HG02852 (cell line): ENCODE results near the gene NPRL2.

Experiments
- ATAC-seq: cut with Tn5 transposase; IDR thresholded peaks from one replicate; pipeline ENCODE4 v1.9.1; 2021; ENCODE audit warnings: mild to moderate bottlenecking, moderate library complexity; ENCODE audit not compliant: unreplicated experiment

Gene NPRL2

DNA sequence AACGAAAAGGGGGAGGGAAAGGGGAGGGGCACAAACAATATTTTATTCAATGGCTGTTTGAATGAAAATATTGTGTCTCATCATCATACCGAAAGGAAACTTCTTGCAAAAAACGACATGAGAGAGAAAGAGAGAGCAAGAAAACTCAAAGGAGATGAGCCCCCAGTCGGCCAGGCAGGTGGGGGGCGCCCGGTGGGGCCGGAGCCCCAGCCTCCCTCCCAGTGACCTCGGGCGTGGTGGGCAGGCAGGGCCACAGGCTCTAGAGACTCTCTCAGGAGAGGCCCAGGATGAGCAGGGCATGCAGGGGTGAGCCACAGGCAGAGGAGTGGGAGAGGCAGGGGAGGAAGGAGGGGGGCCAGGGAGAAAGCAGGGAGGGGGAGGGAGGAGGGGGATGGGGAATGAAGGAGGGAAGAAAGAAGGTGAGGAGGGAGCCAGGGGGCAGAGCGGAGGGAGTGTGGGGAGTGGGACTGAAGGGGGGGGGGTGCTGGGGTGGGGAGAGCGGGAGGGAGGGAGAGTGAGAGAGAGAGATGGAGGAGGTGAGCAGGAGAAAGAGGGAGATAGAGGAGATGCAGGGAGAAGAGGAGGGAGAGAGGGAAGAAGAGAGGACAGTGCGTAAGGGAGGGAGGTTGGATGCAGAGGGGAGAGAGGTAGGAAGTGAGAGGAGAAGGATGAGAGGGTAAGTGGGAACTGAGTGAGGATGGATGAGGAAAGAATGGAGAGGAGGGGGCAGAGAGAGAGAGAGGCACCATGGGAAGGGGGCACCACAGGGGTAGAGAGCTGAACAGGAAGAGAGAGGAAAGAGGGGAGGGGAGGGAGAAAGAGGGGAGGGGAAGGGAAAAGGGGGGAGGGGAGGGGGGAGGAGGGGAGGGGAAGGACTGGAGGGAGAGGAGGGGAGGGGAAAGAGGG, 22.8 kb upstream of the NPRL2 start:
- ATAC-seq, result no peak

DNA sequence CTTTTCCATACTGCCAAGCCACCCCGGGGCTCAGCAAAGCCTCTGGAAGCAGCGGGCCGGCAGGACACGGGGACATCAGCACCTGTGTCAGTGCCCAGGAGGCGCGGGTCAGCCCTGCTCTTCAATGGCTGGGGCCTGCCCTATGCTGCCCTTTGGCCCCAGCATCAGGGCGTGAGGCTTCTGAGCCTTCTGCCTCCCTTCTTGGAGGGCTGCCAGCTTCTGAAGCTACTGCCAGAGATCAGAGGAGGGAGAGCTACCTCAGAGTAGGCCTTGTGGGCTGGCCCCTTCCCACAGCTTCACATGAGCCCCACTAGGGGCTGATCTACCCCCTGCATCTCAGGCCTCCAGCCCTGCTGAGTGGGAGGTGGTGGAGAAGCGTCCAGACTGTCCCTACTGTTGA, 21.8 kb upstream of the NPRL2 start:
- ATAC-seq, result no peak

DNA sequence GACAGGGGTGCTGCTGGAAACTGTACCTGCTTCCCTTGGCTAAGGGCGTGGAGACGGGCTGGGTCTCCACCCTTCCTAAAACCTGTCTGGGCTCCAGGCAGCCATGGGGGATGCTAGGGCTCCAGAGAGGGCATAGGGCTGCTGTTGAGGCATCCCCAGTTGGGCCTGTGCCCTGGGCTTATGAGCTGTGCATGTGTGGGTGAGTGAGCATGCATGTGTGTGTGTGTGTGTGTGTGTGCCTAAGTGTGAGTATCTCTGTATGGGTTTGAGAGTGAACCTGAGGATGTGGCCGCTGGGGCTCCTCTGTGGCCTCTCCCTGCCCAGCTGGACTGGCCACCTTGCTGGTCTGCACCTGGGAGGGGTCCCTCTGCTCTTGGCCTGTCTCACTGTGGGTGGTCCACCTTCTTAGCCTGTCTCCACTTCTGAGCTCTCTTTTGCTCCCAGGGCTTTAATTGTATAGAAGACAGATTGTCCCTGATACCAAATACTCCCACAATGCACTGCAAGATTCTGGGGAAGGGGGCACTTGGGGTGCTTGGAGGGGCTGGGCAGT, 20.6 kb upstream of the NPRL2 start:
- no peak for ATAC-seq

DNA sequence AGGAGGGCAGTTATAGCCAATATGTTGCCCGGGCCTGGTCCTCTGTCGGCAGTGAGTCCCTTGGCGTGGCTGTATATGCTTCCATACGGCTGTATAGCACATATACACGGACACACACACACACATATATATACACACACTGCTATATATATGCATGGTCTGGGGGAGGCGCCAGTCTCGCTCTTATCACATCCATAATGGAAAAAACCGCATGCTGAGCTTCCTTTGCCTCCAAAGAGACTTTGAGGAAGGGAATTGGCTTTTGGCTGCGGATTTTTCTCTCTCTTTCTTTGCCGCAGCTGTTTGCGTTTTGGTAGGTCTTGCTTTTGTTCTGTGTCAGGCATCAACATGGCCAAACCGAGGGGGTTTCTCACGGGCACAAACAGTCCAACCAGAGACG, 20.0 kb upstream of the NPRL2 start:
- ATAC-seq, result no peak

DNA sequence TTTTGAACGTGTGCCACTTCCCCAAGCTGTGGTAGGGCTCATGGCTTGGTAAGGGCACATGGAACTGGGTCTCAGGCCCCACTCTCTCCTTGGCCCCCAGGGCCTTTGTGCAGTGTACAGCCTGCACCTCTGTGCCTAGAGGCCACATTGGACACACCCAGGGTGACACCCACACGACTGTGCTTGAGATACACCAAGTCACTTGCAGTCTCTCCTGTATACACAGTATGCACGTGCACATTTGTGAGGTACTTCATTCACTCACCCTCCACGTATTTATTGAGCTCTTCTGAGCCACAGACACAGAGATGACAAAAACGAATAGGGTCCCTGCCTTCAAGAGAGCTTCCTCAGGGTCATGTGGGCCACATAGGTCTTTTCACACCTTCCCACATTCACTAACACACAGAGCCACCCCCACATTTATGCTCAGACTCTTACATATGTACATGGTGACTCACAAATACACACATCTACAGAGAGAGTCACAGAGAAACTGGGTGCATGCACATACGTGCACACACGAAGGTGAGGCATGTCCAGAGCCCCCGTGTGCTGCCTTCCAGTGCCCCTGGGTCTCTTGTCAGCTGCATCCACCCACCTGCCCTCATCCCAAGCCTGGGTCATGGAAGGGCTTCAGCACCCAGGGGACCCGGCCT, 18.6 kb upstream of the NPRL2 start:
- ATAC-seq, result no peak

DNA sequence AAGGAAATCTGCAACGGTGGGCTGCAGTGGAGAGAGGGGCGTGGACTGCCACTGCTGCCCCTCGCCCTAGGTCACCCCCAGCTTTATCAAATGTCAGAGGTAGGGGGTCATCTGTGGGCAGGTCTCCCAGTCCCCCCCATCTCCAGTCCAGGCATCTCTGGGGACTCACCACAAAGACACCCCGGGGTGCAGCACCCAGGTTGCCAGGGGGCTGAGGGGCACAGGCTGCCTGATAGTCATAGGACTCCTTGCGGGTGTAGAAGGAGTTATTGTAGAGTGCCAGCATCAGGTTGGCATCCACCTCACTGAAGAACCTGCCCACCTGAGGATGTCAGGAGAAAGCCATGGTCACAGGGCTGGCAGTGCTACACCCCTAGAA, 15.3 kb upstream of the NPRL2 start:
- no peak for ATAC-seq

DNA sequence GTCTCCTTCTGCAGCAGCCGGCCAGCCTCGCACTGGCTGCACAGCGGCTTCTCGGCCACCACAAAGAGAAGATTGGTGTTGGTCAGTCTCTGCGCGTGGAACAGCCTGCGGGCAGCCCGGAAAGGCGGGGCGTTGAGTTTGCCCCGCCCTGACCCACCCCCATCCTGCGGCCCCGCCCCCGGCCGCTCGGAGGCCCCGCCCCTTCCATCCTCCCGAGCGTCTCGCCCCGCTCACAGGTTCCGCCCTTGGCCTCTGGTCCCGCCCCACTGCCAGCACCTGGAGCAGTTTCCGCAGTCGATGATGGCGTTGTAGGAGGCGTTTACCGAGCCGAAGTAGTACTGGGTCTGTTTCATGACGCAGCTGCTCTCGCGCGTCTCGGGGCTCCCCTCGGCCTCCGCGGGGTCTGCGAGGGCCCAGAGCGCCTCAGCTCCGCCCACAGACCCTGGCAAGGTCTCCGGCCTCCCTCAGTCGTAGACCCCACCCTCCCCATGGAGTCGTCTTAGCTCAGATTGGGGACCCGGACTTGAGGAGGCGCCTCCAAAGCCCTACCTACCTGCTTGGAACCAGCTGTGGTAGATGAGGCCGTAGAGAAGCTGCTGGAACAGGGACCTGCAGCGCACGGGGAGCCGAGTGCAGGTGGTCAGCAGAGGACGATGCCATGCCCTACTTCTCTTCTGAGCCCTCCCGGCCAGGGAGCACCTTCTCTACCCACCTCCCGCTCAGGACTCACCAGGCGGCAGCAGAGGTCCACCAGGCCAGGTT, 14.7 kb upstream of the NPRL2 start:
- ATAC-seq, result peak; percentile 88

DNA sequence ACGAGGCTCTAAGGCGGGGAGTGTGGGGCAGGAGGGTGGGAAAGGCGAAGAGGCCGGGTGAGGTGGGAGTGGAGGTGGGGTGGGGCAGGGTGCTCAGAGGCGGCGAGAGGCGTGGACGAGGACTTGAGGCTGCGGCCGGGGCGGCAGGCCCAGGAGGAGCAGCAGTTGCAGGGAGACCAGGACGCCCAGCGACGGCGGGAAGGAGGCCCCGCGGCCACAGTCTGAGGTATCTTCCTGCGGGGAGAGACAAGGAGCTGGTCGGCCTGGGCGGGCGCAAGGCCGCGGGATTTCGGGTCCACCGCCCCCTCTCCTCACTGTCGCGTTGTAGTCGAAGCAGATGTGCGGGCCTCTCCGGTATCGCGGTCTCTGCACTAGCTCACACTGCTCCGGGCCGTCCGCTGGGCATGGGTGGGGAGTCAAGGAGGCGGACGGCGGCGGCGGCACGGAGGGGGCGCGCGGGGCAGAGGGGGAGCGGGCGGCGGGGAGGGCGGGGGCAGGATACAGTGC, 14.1 kb upstream of the NPRL2 start:
- peak; percentile 11 for ATAC-seq

DNA sequence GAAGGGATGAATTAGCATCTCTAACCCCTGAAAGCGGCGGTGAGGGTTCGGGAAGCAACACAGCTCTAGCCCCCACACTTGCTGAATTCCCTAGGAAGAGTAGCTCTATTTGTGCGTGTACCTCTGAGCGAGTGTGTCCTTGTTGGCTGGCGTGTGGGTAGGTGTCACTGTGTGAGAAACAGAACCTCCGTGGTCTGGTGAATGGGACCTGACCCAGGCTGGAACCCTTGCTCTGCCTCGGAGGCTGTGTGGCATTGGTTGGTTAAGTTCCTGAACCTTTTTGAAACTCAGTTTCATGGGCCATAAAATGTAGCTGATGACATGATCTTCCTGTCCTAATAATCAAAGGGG, 9.2 kb upstream of the NPRL2 start:
- peak; percentile 14 for ATAC-seq

DNA sequence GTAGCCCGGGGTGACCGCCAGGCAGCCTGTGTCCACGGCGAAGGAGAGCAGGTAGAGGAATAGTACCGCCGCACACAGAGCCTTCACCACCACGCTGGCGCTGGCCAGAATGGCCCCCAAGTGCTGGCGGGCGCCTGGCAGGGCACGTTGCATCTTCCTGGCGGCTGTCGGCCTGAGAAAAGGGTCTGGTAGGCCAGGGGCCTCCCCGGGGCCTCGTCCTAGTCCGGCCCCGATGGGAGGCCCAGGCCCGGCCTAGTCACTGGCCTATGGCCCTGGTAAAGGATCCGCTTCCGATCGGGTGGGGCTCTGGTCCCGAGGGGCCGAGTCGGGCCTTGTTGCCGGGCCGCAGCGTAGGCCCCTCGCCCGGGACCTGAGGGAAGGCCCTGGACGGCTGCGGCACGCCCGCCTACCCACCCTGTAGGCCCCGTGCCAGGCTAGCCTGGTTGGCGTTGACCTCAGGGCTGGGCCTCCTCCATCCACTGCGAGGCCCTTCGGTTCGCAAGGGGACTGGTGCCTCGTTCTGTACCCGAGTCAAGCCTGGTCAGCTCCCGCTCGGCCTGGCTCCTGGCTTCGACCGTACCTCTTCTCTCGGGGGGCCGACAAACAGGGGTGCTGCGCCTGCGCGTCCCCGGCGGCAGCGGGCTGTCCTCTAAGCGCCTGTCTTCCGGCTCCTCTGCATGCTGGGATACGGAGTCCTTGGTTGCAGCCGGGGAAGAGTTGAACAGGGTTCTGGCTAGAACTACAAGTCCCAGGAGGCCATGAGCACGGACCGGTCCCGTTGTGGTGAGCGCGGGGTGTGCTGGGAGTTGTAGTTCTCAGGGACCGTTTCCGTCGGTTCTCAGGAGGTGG, 8.6 kb upstream of the NPRL2 start, which contains the start of gene TMEM115:
Gene TMEM115, minus strand, starts transcription at position 611 of the 849 bp plus-strand sequence. Its CDS starts 458 bp downstream, at position 153.
- peak; percentile 99 for ATAC-seq

DNA sequence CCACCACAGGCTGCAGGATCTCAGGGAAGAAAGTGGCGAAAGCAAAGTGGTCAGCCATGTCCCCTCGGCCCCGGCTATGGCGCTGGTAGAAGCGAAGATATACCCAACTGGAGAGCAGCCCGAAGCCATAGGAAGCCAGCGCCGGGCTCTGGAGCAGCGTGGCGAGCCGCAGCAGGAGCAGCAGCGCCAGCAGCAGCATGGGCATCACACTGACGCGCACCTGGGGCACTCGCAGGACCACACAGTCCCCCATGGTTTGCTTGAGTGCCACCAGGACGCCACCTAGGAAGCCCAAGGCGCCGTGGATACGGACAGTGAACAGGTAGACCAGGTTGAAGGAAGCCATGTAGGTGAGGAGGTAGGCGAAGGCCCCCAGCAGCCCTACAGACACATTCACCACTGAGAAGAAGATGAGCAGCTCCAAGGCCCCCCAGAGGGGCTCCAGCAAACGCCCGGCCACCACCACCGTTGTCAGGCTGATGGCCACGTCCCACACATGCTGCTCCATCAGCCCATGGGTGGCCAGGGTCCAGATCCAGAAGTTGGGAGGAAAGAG, 7.9 kb upstream of the NPRL2 start:
- ATAC-seq, result no peak

DNA sequence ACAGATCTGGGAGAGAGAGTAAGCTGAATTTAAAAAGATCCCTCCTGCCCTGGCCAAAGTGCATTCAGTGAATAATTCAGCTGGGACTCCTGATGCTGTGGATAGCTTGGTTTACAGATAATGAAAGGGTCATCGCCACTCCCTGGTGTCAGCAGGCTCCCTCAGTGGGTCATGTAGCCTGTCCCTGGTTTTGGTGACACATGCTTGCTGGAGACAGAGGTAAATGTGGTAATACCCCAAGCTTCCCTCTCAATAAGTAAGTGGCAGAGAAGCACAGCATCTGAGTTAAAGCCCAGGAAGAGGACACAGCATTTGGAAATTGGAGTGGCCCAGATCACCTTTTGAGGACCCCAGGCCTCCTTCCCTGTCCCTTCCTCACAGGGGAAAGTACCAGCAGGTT, 6.9 kb upstream of the NPRL2 start:
- no peak for ATAC-seq

DNA sequence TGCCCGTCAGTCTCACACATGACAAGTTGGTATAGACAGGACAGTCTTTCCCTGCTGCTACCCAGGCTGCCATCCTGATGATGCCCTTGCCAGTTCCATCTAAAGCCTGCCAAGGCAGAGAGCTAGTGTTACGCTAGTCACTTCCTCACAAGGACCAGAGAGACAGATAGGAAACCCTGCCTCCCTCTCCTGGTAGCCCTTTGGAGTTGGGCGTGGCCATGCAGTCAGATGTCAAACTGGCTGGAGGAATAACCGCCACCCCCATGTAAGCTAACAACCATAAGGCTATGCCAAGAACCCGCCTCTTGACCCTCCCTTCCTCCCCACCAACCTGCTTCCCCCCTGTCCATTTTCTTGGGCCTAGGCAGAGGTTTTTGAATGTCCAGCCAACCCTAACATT, 6.0 kb upstream of the NPRL2 start:
- ATAC-seq, result no peak

DNA sequence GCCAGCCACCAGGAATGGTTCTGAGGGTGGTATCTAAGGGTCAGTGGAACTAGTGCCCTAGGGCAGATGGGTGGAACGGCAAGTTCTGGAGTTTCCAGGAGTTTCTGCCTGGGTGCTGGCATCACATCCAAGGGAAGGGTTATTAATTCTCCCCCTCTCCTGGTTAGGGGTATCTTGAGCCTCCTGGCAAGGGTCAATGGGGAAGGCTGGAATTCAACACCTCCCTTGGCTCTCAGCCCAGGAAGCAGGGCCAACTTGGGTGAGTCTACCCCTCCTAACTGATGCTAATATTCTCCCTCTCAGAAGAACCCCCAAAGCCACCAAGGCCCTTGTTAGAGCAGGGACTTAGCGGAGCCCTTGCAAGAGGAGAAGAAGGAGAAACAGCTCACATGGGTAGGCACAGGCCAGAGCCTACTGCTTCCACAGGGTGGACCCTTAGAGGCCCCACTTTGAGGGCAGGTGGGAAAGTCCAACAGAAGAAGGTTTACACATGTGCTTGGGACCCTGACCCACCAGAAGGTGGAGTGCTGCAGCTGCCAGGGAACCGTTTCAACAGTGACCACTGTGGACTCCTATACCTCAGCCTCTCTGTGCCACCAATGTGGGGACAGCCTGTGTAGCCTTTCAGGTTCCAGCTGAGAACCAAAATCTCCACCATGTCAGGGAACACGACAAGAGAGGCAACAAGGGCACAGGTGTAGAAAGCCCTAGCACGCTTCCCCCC, 5.4 kb upstream of the NPRL2 start:
- no peak for ATAC-seq

DNA sequence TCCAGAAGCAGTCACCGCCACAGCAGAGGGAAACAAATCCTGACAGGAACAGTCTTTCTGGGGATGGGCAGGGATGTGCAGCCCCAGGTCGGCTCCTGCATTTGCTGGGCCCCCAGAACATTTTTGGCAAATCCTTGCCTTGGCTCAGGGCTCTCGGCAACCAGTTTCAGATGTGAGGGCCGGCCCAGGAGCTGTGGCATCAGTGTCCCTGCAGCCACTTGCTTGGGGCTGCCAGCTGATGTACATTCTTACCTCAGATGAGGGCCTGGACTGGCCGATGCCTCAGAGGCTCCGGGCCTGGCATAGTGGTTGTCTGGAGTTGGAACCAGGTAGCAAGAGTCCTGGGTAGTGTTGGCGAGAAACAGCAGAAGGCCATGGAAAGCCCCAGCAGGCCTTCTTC, 4.3 kb upstream of the NPRL2 start:
- no peak for ATAC-seq

DNA sequence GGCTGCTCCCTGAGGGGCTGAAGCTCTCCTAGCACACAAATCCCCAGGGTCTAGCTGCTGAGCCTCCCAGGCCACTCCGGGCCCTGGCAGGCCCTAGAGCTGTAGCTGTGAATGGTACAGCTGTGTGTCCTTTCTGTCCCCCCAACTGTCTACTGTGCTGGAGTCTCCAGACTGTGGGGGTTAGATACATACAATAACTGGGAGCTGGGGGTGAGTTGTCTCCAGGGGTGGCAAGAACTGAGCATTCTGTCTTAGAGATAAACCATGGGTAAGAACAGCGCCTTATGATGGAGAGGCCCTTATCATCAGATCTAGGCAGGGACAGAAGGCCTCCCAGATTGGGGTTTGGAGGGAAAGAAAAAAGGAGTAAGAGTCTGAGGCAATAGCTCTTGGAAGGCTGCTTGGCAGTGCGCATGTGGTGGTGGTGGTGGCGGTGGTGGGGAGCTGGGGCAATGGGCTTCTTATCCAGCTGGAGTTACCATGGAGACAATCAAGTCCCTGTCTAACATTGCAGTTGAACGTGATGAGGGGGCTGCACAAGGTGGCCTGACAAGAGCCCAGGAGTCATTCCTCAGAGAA, 3.7 kb upstream of the NPRL2 start:
- ATAC-seq, result no peak

DNA sequence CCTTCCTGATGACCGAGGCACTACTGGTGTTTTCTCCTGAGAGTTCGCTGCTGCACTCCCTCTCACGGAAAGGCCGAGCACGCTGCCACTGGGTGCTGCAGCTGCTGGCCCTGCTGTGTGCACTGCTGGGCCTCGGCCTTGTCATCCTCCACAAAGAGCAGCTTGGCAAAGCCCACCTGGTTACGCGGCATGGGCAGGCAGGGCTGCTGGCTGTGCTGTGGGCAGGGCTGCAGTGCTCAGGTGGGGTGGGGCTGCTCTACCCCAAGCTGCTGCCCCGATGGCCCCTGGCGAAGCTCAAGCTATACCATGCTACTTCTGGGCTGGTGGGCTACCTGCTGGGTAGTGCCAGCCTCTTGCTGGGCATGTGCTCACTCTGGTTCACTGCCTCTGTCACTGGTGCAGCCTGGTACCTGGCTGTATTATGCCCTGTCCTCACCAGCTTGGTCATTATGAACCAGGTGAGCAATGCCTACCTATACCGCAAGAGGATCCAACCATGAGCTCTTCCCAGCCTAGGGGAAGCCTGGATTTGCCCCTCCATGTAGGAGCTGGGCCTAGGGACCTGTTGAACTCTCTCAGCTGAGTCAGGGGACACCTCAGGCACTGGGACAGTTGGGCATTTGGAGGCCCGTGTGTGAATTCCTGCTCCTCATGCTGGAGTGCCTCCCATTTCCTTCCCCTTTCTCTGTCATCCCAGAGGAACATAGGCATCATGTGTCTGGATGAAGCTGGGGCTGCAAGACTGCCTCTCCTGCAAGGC, 2.9 kb upstream of the NPRL2 start:
- ATAC-seq, result no peak

DNA sequence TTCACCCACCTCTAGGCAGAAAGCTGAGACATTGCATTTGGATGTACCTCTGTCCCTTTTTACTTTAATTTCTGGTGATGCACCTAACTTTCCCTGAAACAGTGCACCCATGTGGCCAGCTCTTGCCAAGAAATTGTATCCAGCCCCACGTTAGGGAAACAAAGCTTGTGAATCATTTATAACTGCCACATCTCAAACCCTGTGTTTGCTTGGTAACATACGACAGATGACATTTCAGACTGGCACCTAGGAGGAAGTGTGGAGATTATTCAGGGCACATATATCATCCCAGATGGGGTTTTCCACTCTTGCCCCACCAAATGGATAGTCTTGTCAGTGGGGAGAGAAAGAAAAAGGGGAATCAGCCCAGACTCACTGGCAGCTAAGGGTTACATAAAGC, 2.2 kb upstream of the NPRL2 start:
- ATAC-seq, result no peak
